ENCODE results near the gene OGG1.

Gene OGG1

GRCh38 chr3:9769426-9770275 is 19.9 kb downstream of the OGG1 start, which contains the start of gene CAMK1 (continued):
- TF ChIP-seq ZNF335 (tag by site-specific recombination; conservative IDR thresholded peaks at IDR 0.05) (peak; percentile 94), ZIC2 (tag by site-specific recombination; IDR thresholded peaks at IDR 0.05) (peak; percentile 86), ZNF37A (tag by site-specific recombination; IDR thresholded peaks at IDR 0.05) (no peak), ZXDB (tag by site-specific recombination; IDR thresholded peaks at IDR 0.05) (no peak), KLF8 (tag by site-specific recombination; IDR thresholded peaks at IDR 0.05) (peak; percentile 14; the same call in 1 of the 2 replicates), ZEB2 (tag by site-specific recombination; IDR thresholded peaks at IDR 0.05) (0 out of 2 replicates have a peak, but pooled peaks have one; percentile 23), ZBTB17 (tag by site-specific recombination; IDR thresholded peaks at IDR 0.05) (peak; percentile 20), KLF10 (tag by site-specific recombination; IDR thresholded peaks at IDR 0.05) (peak; percentile 63; the same call in 1 of the 2 replicates), PBX3 (CRISPR knock-in tag; IDR thresholded peaks at IDR 0.05) (peak; percentile 66; the same call in 1 of the 2 replicates), ZNF423 (tag by site-specific recombination; IDR thresholded peaks at IDR 0.05) (peak; percentile 86)
- TF ChIP-seq, protein P1, sequence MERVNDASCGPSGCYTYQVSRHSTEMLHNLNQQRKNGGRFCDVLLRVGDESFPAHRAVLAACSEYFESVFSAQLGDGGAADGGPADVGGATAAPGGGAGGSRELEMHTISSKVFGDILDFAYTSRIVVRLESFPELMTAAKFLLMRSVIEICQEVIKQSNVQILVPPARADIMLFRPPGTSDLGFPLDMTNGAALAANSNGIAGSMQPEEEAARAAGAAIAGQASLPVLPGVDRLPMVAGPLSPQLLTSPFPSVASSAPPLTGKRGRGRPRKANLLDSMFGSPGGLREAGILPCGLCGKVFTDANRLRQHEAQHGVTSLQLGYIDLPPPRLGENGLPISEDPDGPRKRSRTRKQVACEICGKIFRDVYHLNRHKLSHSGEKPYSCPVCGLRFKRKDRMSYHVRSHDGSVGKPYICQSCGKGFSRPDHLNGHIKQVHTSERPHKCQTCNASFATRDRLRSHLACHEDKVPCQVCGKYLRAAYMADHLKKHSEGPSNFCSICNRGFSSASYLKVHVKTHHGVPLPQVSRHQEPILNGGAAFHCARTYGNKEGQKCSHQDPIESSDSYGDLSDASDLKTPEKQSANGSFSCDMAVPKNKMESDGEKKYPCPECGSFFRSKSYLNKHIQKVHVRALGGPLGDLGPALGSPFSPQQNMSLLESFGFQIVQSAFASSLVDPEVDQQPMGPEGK (tag by site-specific recombination; IDR thresholded peaks at IDR 0.05): peak; percentile 48; the same call in 1 of the 2 replicates

GRCh38 chr3:9770276-9770812 is 20.6 kb downstream of the OGG1 start:
- H3K4me1 ChIP-seq (ENCODE audit: control insufficient read depth, insufficient read depth, low read length): peaks cover 9% of the 10 kb centered on the region
- H3K27ac ChIP-seq (ENCODE audit: extremely low read depth, low read depth, low read length): peak overlapping the region; percentile 76; the same call in 1 of the 2 replicates
- H3K36me3 ChIP-seq (ENCODE audit: control insufficient read depth in 2 of 2, insufficient read depth in 1 of 2, low read length in 2 of 2): peaks cover 0 to 21% of the 10 kb centered on the region in 2 experiments; a peak in 1 of 3 replicates
- peak overlapping the region; percentile 67 for H3K4me3 ChIP-seq (ENCODE audit: low read depth, low read length)
- TF ChIP-seq ZNF335 (tag by site-specific recombination; conservative IDR thresholded peaks at IDR 0.05) (no peak), KLF1 (tag by site-specific recombination; IDR thresholded peaks at IDR 0.05) (no peak), MYNN (tag by site-specific recombination; IDR thresholded peaks at IDR 0.05; ENCODE audit: borderline replicate concordance) (no peak), ZNF394 (tag by site-specific recombination; IDR thresholded peaks at IDR 0.05; ENCODE audit: borderline replicate concordance) (no peak), ZNF114 (tag by site-specific recombination; IDR thresholded peaks at IDR 0.05) (no peak), SP7 (tag by site-specific recombination; IDR thresholded peaks at IDR 0.05) (0 out of 2 replicates have a peak, but pooled peaks have one; percentile 9), ZFP69B (tag by site-specific recombination; IDR thresholded peaks at IDR 0.05) (peak; percentile 49), ZFP3 (tag by site-specific recombination; IDR thresholded peaks at IDR 0.05; ENCODE audit: low read depth) (no peak)
- TF ChIP-seq, protein P2, sequence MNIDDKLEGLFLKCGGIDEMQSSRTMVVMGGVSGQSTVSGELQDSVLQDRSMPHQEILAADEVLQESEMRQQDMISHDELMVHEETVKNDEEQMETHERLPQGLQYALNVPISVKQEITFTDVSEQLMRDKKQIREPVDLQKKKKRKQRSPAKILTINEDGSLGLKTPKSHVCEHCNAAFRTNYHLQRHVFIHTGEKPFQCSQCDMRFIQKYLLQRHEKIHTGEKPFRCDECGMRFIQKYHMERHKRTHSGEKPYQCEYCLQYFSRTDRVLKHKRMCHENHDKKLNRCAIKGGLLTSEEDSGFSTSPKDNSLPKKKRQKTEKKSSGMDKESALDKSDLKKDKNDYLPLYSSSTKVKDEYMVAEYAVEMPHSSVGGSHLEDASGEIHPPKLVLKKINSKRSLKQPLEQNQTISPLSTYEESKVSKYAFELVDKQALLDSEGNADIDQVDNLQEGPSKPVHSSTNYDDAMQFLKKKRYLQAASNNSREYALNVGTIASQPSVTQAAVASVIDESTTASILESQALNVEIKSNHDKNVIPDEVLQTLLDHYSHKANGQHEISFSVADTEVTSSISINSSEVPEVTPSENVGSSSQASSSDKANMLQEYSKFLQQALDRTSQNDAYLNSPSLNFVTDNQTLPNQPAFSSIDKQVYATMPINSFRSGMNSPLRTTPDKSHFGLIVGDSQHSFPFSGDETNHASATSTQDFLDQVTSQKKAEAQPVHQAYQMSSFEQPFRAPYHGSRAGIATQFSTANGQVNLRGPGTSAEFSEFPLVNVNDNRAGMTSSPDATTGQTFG (tag by site-specific recombination; IDR thresholded peaks at IDR 0.05; ENCODE audit: borderline replicate concordance): no peak
- TF ChIP-seq, protein P3, sequence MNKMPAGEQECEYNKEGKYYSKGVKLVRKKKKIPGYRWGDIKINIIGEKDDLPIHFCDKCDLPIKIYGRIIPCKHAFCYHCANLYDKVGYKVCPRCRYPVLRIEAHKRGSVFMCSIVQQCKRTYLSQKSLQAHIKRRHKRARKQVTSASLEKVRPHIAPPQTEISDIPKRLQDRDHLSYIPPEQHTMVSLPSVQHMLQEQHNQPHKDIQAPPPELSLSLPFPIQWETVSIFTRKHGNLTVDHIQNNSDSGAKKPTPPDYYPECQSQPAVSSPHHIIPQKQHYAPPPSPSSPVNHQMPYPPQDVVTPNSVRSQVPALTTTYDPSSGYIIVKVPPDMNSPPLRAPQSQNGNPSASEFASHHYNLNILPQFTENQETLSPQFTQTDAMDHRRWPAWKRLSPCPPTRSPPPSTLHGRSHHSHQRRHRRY (tag by site-specific recombination; IDR thresholded peaks at IDR 0.05): 0 out of 2 replicates have a peak, but pooled peaks have one; percentile 28
- no peaks in the 10 kb centered on the region for H3K9me3 ChIP-seq (ENCODE audit: control insufficient read depth, insufficient read depth, low read depth, low read length)
- POLR2A ChIA-PET: interaction anchor here (0.5 to 2.6 kb wide), 11 partner anchors 8 to 382 kb away, joined by 3 to 18 read pairs (median 4); partner anchors contain the start of genes ARPC4, BRPF1, CRELD1 and OGG1
- CTCF ChIA-PET: interaction anchor here (0.6 kb wide), 1 partner anchor 9 kb away, joined by 3 read pairs; no protein-coding TSS in a partner anchor

Measured in HEK293 (cell line).